ENCODE results near the gene REXO4.

DNA sequence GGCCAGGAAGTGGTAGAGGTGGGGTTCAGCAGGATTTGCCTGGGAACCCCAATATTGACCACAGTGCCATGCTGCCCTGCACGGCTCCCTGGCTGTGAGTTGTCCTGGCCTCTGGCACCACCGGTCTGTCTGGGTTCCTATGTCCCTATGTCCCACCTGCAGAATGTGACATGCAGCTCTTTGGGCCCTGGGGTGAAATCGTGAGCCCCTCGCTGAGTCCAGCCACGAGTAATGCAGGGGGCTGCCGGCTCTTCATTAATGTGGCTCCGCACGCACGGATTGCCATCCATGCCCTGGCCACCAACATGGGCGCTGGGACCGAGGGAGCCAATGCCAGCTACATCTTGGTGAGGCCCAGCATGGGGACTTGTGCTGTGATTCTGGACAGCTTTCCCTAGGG, 39.9 kb upstream of the REXO4 start:
- TF ChIP-seq, protein P1, sequence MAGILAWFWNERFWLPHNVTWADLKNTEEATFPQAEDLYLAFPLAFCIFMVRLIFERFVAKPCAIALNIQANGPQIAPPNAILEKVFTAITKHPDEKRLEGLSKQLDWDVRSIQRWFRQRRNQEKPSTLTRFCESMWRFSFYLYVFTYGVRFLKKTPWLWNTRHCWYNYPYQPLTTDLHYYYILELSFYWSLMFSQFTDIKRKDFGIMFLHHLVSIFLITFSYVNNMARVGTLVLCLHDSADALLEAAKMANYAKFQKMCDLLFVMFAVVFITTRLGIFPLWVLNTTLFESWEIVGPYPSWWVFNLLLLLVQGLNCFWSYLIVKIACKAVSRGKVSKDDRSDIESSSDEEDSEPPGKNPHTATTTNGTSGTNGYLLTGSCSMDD (CRISPR knock-in tag; IDR thresholded peaks at IDR 0.05): no peak
- no peak for TF ChIP-seq EZH2 (conservative IDR thresholded peaks at IDR 0.05; ENCODE audit: low read depth, low read length)
- no peak for TF ChIP-seq YY1 (IDR thresholded peaks at IDR 0.05; ENCODE audit: insufficient read depth, insufficient replicate concordance, low read depth, low read length)
- TF ChIP-seq, protein P2, sequence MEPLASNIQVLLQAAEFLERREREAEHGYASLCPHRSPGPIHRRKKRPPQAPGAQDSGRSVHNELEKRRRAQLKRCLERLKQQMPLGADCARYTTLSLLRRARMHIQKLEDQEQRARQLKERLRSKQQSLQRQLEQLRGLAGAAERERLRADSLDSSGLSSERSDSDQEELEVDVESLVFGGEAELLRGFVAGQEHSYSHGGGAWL (CRISPR knock-in tag; IDR thresholded peaks at IDR 0.05): no peak
- no peak for TF ChIP-seq FOXP1 (IDR thresholded peaks at IDR 0.05)
- no peak for TF ChIP-seq FOXP1 (CRISPR knock-in tag; IDR thresholded peaks at IDR 0.05)
- TF ChIP-seq, protein P3, sequence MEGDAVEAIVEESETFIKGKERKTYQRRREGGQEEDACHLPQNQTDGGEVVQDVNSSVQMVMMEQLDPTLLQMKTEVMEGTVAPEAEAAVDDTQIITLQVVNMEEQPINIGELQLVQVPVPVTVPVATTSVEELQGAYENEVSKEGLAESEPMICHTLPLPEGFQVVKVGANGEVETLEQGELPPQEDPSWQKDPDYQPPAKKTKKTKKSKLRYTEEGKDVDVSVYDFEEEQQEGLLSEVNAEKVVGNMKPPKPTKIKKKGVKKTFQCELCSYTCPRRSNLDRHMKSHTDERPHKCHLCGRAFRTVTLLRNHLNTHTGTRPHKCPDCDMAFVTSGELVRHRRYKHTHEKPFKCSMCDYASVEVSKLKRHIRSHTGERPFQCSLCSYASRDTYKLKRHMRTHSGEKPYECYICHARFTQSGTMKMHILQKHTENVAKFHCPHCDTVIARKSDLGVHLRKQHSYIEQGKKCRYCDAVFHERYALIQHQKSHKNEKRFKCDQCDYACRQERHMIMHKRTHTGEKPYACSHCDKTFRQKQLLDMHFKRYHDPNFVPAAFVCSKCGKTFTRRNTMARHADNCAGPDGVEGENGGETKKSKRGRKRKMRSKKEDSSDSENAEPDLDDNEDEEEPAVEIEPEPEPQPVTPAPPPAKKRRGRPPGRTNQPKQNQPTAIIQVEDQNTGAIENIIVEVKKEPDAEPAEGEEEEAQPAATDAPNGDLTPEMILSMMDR (CRISPR knock-in tag; IDR thresholded peaks at IDR 0.05): no peak
- TF ChIP-seq, protein P4, sequence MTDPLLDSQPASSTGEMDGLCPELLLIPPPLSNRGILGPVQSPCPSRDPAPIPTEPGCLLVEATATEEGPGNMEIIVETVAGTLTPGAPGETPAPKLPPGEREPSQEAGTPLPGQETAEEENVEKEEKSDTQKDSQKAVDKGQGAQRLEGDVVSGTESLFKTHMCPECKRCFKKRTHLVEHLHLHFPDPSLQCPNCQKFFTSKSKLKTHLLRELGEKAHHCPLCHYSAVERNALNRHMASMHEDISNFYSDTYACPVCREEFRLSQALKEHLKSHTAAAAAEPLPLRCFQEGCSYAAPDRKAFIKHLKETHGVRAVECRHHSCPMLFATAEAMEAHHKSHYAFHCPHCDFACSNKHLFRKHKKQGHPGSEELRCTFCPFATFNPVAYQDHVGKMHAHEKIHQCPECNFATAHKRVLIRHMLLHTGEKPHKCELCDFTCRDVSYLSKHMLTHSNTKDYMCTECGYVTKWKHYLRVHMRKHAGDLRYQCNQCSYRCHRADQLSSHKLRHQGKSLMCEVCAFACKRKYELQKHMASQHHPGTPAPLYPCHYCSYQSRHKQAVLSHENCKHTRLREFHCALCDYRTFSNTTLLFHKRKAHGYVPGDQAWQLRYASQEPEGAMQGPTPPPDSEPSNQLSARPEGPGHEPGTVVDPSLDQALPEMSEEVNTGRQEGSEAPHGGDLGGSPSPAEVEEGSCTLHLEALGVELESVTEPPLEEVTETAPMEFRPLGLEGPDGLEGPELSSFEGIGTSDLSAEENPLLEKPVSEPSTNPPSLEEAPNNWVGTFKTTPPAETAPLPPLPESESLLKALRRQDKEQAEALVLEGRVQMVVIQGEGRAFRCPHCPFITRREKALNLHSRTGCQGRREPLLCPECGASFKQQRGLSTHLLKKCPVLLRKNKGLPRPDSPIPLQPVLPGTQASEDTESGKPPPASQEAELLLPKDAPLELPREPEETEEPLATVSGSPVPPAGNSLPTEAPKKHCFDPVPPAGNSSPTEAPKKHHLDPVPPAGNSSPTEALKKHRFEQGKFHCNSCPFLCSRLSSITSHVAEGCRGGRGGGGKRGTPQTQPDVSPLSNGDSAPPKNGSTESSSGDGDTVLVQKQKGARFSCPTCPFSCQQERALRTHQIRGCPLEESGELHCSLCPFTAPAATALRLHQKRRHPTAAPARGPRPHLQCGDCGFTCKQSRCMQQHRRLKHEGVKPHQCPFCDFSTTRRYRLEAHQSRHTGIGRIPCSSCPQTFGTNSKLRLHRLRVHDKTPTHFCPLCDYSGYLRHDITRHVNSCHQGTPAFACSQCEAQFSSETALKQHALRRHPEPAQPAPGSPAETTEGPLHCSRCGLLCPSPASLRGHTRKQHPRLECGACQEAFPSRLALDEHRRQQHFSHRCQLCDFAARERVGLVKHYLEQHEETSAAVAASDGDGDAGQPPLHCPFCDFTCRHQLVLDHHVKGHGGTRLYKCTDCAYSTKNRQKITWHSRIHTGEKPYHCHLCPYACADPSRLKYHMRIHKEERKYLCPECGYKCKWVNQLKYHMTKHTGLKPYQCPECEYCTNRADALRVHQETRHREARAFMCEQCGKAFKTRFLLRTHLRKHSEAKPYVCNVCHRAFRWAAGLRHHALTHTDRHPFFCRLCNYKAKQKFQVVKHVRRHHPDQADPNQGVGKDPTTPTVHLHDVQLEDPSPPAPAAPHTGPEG (CRISPR knock-in tag; IDR thresholded peaks at IDR 0.05): no peak
- TF ChIP-seq, protein P5, sequence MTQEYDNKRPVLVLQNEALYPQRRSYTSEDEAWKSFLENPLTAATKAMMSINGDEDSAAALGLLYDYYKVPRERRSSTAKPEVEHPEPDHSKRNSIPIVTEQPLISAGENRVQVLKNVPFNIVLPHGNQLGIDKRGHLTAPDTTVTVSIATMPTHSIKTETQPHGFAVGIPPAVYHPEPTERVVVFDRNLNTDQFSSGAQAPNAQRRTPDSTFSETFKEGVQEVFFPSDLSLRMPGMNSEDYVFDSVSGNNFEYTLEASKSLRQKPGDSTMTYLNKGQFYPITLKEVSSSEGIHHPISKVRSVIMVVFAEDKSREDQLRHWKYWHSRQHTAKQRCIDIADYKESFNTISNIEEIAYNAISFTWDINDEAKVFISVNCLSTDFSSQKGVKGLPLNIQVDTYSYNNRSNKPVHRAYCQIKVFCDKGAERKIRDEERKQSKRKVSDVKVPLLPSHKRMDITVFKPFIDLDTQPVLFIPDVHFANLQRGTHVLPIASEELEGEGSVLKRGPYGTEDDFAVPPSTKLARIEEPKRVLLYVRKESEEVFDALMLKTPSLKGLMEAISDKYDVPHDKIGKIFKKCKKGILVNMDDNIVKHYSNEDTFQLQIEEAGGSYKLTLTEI (CRISPR knock-in tag; conservative IDR thresholded peaks at IDR 0.05): no peak
- no peak for TF ChIP-seq SMAD9 (CRISPR knock-in tag; IDR thresholded peaks at IDR 0.05)
- TF ChIP-seq ZBTB3 (CRISPR knock-in tag; IDR thresholded peaks at IDR 0.05; ENCODE audit: borderline replicate concordance, low read depth): no peak
- no peak for TF ChIP-seq MAZ (IDR thresholded peaks at IDR 0.05; ENCODE audit: borderline replicate concordance, low read depth, low read length)
- no peak for TF ChIP-seq MAZ (CRISPR knock-in tag; IDR thresholded peaks at IDR 0.05; ENCODE audit: low read depth)
